GM21360 (cell line): ENCODE measurements around the gene GAREM1.
A peak's percentile ranks its signal among the peaks of the same experiment; 100 is the strongest.
"Not testable (repeated sequence)": the region's sequence is repeated elsewhere in the genome, so short reads cannot be mapped to it uniquely, and the experiment has no call there.

Source experiments
- ATAC-seq: cut with Tn5 transposase; IDR thresholded peaks from one replicate; pipeline ENCODE4 v1.9.1; 2021; ENCODE audit warnings: mild to moderate bottlenecking, moderate library complexity; ENCODE audit not compliant: unreplicated experiment

GAREM1 gene

GRCh38 chr18:32470714-32471633 is at the start of gene GAREM1:
Gene GAREM1, minus strand, starts transcription at chr18:32470882. Its CDS starts 454 bp downstream, at chr18:32470428.
- peak; percentile 97 for ATAC-seq

- ATAC-seq = no peak
Measured at GRCh38 chr18:32511147-32511546, 40.5 kb upstream of the GAREM1 start.

GRCh38 chr18:32509111-32509510 is 38.4 kb upstream of the GAREM1 start:
- no peak for ATAC-seq

- no peak for ATAC-seq
Measured at GRCh38 chr18:32507093-32507492, 36.4 kb upstream of the GAREM1 start.

GRCh38 chr18:32502014-32502413 is 31.3 kb upstream of the GAREM1 start:
- no peak for ATAC-seq

GRCh38 chr18:32501242-32501641 is 30.6 kb upstream of the GAREM1 start:
- ATAC-seq = not testable (repeated sequence)

- no peak for ATAC-seq
Measured at GRCh38 chr18:32483002-32483401, 12.3 kb upstream of the GAREM1 start.

- no peak for ATAC-seq
Measured at GRCh38 chr18:32482117-32482516, 11.4 kb upstream of the GAREM1 start.

GRCh38 chr18:32480581-32480980 is 9.9 kb upstream of the GAREM1 start:
- ATAC-seq = no peak

- no peak for ATAC-seq
Measured at GRCh38 chr18:32478807-32479206, 8.1 kb upstream of the GAREM1 start.

- no peak for ATAC-seq
Measured at GRCh38 chr18:32478317-32478716, 7.6 kb upstream of the GAREM1 start.

GRCh38 chr18:32476106-32476505 is 5.4 kb upstream of the GAREM1 start:
- no peak for ATAC-seq

- not testable (repeated sequence) for ATAC-seq
Measured at GRCh38 chr18:32475069-32475468, 4.4 kb upstream of the GAREM1 start.

GRCh38 chr18:32473325-32473724 is 2.6 kb upstream of the GAREM1 start:
- ATAC-seq = no peak

GRCh38 chr18:32472841-32473240 is 2.2 kb upstream of the GAREM1 start:
- ATAC-seq = no peak

GRCh38 chr18:32470460-32470713 is 295 bp downstream of the GAREM1 start:
- ATAC-seq = no peak

- peak; percentile 0 for ATAC-seq
Measured at GRCh38 chr18:32469691-32470459, 807 bp downstream of the GAREM1 start.

- no peak for ATAC-seq
Measured at GRCh38 chr18:32469190-32469651, 1.5 kb downstream of the GAREM1 start.

- ATAC-seq = no peak
Measured at GRCh38 chr18:32468147-32468845, 2.4 kb downstream of the GAREM1 start.

GRCh38 chr18:32461709-32462272 is 8.9 kb downstream of the GAREM1 start:
- no peak for ATAC-seq

- ATAC-seq = no peak
Measured at GRCh38 chr18:32460171-32460731, 10.4 kb downstream of the GAREM1 start.
